ENCODE results near the gene DNAH14.

- TF ChIP-seq POLR2A (IDR thresholded peaks at IDR 0.05) (no peak), POLR2AphosphoS5 (IDR thresholded peaks at IDR 0.05) (no peak), CTCF (IDR thresholded peaks at IDR 0.05) (peak; percentile 56 to 65 (median 61))
These were observed 389.5 kb downstream of the DNAH14 start for GRCh38 chr1:225318706-225319575.
